Activated T-helper 1 cell treated with anti-CD3 and anti-CD28 coated beads, Interleukin-2, amount 50 U/mL, for 16 hours (primary cell): Measurements from ENCODE around the gene SIGLEC15.

Experiments
- DNase-seq, 2 donors: peaks; one replicate each; pipeline ENCODE4 v3.0.0-alpha.2; 2020; ENCODE audit warnings: low read depth in 1 of 2, low spot score in 1 of 2

Gene SIGLEC15

GRCh38 chr18:45874491-45875184 lies 49.2 kb downstream of the SIGLEC15 start:
- peak in 1 of 2 donors; percentile 27 for DNase-seq

GRCh38 chr18:45876161-45876560 lies 50.7 kb downstream of the SIGLEC15 start:
- DNase-seq, result no peak

DNA sequence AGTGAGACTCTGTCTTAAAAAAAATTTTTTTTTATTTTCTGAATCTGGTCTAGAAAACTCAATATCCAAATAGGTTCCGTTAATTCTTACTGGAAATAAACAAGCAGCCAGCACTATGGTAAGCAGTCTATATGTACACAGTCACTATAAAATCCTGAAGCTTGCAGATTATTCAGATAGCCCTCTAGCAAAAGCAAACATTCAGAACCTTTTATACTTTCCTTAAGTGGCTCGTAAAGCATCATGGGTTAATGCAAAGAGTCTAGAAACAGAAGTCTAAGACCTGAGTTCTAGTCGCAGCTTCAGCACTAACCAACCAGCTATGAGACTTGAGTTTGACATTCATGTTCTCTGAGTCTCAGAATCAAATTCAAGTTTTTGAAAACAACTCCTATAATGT lies 51.9 kb downstream of the SIGLEC15 start:
- DNase-seq, result no peak

GRCh38 chr18:45879681-45880655 lies 54.5 kb downstream of the SIGLEC15 start:
- peak; percentile 51 to 67 for DNase-seq

DNA sequence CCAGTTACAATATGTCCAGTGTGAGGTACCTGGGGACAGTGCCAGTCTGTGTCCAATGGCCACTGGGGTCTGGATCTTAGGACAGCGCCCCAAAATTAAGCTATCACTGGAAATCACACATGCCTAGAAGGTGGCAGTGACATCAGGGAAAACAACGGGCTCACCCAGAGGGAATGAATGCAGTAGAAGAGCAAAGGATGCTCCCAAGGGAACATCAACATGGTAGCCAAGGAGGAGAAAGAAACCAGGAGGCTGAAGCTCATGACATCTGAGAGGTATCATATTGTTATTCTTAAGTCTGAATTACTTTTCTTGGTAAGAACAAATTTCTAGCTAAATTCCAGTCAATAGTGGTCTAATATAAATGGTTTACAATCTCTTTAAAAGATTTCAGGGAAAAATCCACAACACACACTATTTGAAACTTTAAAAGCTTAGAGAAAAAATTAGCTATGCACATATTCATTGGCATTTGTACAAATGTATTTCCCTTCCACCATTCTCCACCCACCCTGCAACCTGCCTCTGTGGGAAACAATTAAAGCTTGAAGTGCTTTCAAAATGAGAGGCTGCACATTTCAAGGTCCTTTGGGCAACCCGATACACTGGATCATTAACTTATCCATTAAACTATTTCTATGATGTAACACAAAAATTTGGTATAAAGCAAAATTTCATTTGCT lies 55.5 kb downstream of the SIGLEC15 start:
- DNase-seq, result no peak

- no peak for DNase-seq
These were observed 62.1 kb downstream of the SIGLEC15 start for GRCh38 chr18:45887585-45887984.

DNA sequence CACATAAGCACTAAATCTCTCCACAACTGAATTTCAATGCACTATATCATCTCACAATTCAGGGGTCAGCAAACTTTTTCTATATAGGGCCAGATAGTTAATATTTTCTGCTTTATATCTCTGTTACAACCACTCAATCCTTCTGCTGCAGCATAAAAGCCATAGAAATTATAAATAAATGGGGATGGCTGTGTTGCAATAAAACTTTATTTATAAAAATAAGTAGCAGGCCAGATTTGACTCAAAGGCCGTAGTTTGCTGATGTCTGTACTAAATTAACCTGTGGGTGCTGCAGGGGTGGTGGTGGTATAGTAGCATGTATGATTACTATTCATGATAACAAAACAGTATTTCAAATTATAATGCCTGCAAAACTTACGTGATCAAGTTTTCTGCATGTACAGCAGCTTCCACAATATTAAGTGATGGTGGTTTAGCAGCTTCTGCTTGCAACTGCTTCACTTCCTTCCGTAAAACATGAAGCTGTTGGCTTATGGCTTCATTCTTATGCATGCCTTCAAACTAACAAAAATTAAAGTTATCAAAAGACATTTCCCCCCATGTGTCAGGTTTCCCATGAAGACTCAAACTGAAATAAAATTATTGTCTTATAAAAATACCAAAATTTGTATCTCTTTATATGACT lies 64.1 kb downstream of the SIGLEC15 start:
- no peak for DNase-seq

GRCh38 chr18:45890606-45891005 lies 65.1 kb downstream of the SIGLEC15 start:
- DNase-seq, result no peak

DNA sequence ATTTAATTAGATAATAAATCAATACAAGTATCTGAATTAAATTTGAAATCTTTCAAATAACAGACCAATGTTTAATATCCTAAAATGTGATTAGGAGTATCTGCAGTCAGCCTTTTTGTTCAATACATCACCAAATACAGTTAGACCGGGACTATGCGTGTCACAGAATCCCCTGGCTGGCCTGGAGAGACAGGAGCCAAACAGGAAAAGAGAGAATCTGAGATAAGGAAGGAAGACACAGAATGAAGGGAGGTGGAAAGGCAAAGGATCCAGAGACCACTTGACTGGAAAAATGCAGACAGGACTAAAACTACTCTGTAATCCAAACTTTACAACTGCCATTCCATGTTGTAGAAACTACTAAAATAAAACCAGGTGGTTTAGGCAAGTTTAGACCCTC lies 66.3 kb downstream of the SIGLEC15 start:
- no peak for DNase-seq
